Measurements from ENCODE around the gene UGCG. TPM values are rescaled to one million over a fixed set of nuclear protein-coding genes. Genes with fewer than 3 reads are reported as not detected.

UGCG gene
- total and polyA plus RNA-seq, 2 of the 8 experiments (the other 6 are each of a cell fraction or from before 2014, with no cell fraction given): 14.9 to 34.0 TPM

GRCh38 chr9:111940697-111941096 lies 44.1 kb downstream of the UGCG start (continued):
- no peak for TF ChIP-seq TCF12 (IDR thresholded peaks at IDR 0.05; ENCODE audit: low read depth, low read length)
- TF ChIP-seq TAF7 (optimal IDR thresholded peaks at IDR 0.05; ENCODE audit: borderline replicate concordance, low read depth, low read length): no peak
- no peak for TF ChIP-seq RAD21 (IDR thresholded peaks at IDR 0.05 in 1 of 2, conservative IDR thresholded peaks at IDR 0.05 in 1 of 2; ENCODE audit: low read depth in 2 of 2, low read length in 2 of 2)
- TF ChIP-seq KDM5A (IDR thresholded peaks at IDR 0.05; ENCODE audit: low read length): no peak
- no peak for TF ChIP-seq CBX5 (IDR thresholded peaks at IDR 0.05; ENCODE audit: low read depth, low read length)

Data from H1 (cell line).